ENCODE measurements around the gene SMC5.

- TF ChIP-seq CTCF (IDR thresholded peaks at IDR 0.05) = no peak
- TF ChIP-seq POLR2A (IDR thresholded peaks at IDR 0.05; ENCODE audit: low read depth) = no peak
Observed at GRCh38 chr9:70392850-70393249, 134.1 kb downstream of the SMC5 start.

All from esophagus muscularis mucosa (tissue), 3 donors.